Activated T-cell treated with anti-CD3 and anti-CD28 coated beads, Interleukin-2, amount 50 U/mL, for 24 hours (primary cell): ENCODE data around the gene CACNA2D4.
A peak's percentile ranks its signal among the peaks of the same experiment; 100 is the strongest.

ENCODE experiments used
- DNase-seq: peaks from one replicate; pipeline ENCODE4 v3.0.0-alpha.2; 2020
- H3K27ac Mint-ChIP-seq: 2 replicates; pipeline ENCODE4 v1.8.0; 2020; ENCODE audit warnings: mild to moderate bottlenecking, mixed read lengths
- H3K27me3 Mint-ChIP-seq: 2 replicates; pipeline ENCODE4 v1.8.0; 2020; ENCODE audit warnings: mixed read lengths
- H3K36me3 Mint-ChIP-seq: 2 replicates; pipeline ENCODE4 v1.8.0; 2020; ENCODE audit warnings: low read depth, mixed read lengths
- H3K4me1 Mint-ChIP-seq: 2 replicates; pipeline ENCODE4 v1.8.0; 2020; ENCODE audit warnings: low read depth, mixed read lengths
- H3K4me3 Mint-ChIP-seq: 2 replicates; pipeline ENCODE4 v1.8.0; 2020; ENCODE audit warnings: mild to moderate bottlenecking, moderate library complexity, mixed read lengths
- H3K9me3 Mint-ChIP-seq: 2 replicates; pipeline ENCODE4 v1.8.0; 2020; ENCODE audit warnings: mixed read lengths

CACNA2D4 gene

GRCh38 chr12:1896964-1897363, 21.5 kb downstream of the CACNA2D4 start:
- peaks cover 34% of the 10 kb centered on the region for H3K27me3 Mint-ChIP-seq
- H3K27ac Mint-ChIP-seq = no peak overlapping the region
- H3K36me3 Mint-ChIP-seq = no peaks in the 10 kb centered on the region
- DNase-seq = no peak
- H3K4me3 Mint-ChIP-seq = no peak overlapping the region
- H3K4me1 Mint-ChIP-seq = no peaks in the 10 kb centered on the region
- H3K9me3 Mint-ChIP-seq = peaks cover 10% of the 10 kb centered on the region

- Mint-ChIP-seq H3K4me3 (no peak overlapping the region), H3K4me1 (no peaks in the 10 kb centered on the region), H3K27me3 (peaks cover 58% of the 10 kb centered on the region), H3K36me3 (no peaks in the 10 kb centered on the region), H3K9me3 (peaks cover 19% of the 10 kb centered on the region), H3K27ac (no peak overlapping the region)
- DNase-seq = no peak
Measured at GRCh38 chr12:1890810-1891209, 27.6 kb downstream of the CACNA2D4 start.

- Mint-ChIP-seq H3K27ac (no peak overlapping the region), H3K9me3 (peaks cover 19% of the 10 kb centered on the region), H3K27me3 (peaks cover 59% of the 10 kb centered on the region), H3K4me1 (no peaks in the 10 kb centered on the region), H3K36me3 (no peaks in the 10 kb centered on the region), H3K4me3 (no peak overlapping the region)
- no peak for DNase-seq
Measured at GRCh38 chr12:1890119-1890703, 28.2 kb downstream of the CACNA2D4 start.

- no peak for DNase-seq
- no peak overlapping the region for H3K27ac Mint-ChIP-seq
- no peaks in the 10 kb centered on the region for H3K36me3 Mint-ChIP-seq
- peaks cover 19% of the 10 kb centered on the region for H3K9me3 Mint-ChIP-seq
- H3K4me1 Mint-ChIP-seq = no peaks in the 10 kb centered on the region
- H3K27me3 Mint-ChIP-seq = peaks cover 54% of the 10 kb centered on the region
- H3K4me3 Mint-ChIP-seq = no peak overlapping the region
Measured at GRCh38 chr12:1888923-1889322, 29.5 kb downstream of the CACNA2D4 start.

GRCh38 chr12:1886396-1887008, 31.9 kb downstream of the CACNA2D4 start:
- H3K36me3 Mint-ChIP-seq = no peaks in the 10 kb centered on the region
- H3K9me3 Mint-ChIP-seq = peaks cover 7% of the 10 kb centered on the region
- no peak overlapping the region for H3K4me3 Mint-ChIP-seq
- no peaks in the 10 kb centered on the region for H3K4me1 Mint-ChIP-seq
- H3K27ac Mint-ChIP-seq = no peak overlapping the region
- no peak for DNase-seq
- peaks cover 37% of the 10 kb centered on the region for H3K27me3 Mint-ChIP-seq

- no peak for DNase-seq
- H3K27me3 Mint-ChIP-seq = peaks cover 31% of the 10 kb centered on the region
- no peak overlapping the region for H3K27ac Mint-ChIP-seq
- no peak overlapping the region for H3K4me3 Mint-ChIP-seq
- H3K36me3 Mint-ChIP-seq = no peaks in the 10 kb centered on the region
- H3K9me3 Mint-ChIP-seq = peaks cover under 1% of the 10 kb centered on the region
- H3K4me1 Mint-ChIP-seq = no peaks in the 10 kb centered on the region
Measured at GRCh38 chr12:1885599-1886245, 32.7 kb downstream of the CACNA2D4 start.

- no peaks in the 10 kb centered on the region for H3K36me3 Mint-ChIP-seq
- H3K27ac Mint-ChIP-seq = no peak overlapping the region
- H3K9me3 Mint-ChIP-seq = no peaks in the 10 kb centered on the region
- DNase-seq = no peak
- H3K4me1 Mint-ChIP-seq = no peaks in the 10 kb centered on the region
- H3K27me3 Mint-ChIP-seq = peaks cover 30% of the 10 kb centered on the region
- no peak overlapping the region for H3K4me3 Mint-ChIP-seq
Measured at GRCh38 chr12:1885082-1885596, 33.3 kb downstream of the CACNA2D4 start.

GRCh38 chr12:1884651-1885050, 33.8 kb downstream of the CACNA2D4 start:
- Mint-ChIP-seq H3K27me3 (peaks cover 30% of the 10 kb centered on the region), H3K4me3 (no peak overlapping the region), H3K27ac (no peak overlapping the region), H3K4me1 (no peaks in the 10 kb centered on the region), H3K36me3 (no peaks in the 10 kb centered on the region), H3K9me3 (no peaks in the 10 kb centered on the region)
- no peak for DNase-seq

GRCh38 chr12:1883513-1883912, 34.9 kb downstream of the CACNA2D4 start:
- H3K27ac Mint-ChIP-seq = no peak overlapping the region

GRCh38 chr12:1882850-1883470, 35.5 kb downstream of the CACNA2D4 start:
- peaks cover 17% of the 10 kb centered on the region for H3K27me3 Mint-ChIP-seq
- H3K36me3 Mint-ChIP-seq = no peaks in the 10 kb centered on the region
- no peak overlapping the region for H3K27ac Mint-ChIP-seq
- no peaks in the 10 kb centered on the region for H3K4me1 Mint-ChIP-seq
- no peak overlapping the region for H3K4me3 Mint-ChIP-seq
- DNase-seq = no peak
- no peaks in the 10 kb centered on the region for H3K9me3 Mint-ChIP-seq

More at GRCh38 chr12:1883513-1883912, 34.9 kb downstream of the CACNA2D4 start:
- no peaks in the 10 kb centered on the region for H3K36me3 Mint-ChIP-seq
- no peak for DNase-seq
- H3K9me3 Mint-ChIP-seq = no peaks in the 10 kb centered on the region
- H3K27me3 Mint-ChIP-seq = peaks cover 23% of the 10 kb centered on the region
- H3K4me3 Mint-ChIP-seq = no peak overlapping the region
- no peaks in the 10 kb centered on the region for H3K4me1 Mint-ChIP-seq

GRCh38 chr12:1882405-1882804, 36.0 kb downstream of the CACNA2D4 start:
- no peaks in the 10 kb centered on the region for H3K36me3 Mint-ChIP-seq
- H3K27ac Mint-ChIP-seq = no peak overlapping the region
- H3K9me3 Mint-ChIP-seq = no peaks in the 10 kb centered on the region
- DNase-seq = no peak
- peaks cover 12% of the 10 kb centered on the region for H3K27me3 Mint-ChIP-seq
- no peak overlapping the region for H3K4me3 Mint-ChIP-seq
- no peaks in the 10 kb centered on the region for H3K4me1 Mint-ChIP-seq

GRCh38 chr12:1881936-1882335, 36.5 kb downstream of the CACNA2D4 start:
- Mint-ChIP-seq H3K4me1 (no peaks in the 10 kb centered on the region), H3K36me3 (no peaks in the 10 kb centered on the region), H3K27ac (no peak overlapping the region), H3K9me3 (no peaks in the 10 kb centered on the region), H3K27me3 (peaks cover 11% of the 10 kb centered on the region), H3K4me3 (no peak overlapping the region)
- DNase-seq = peak; percentile 5

- Mint-ChIP-seq H3K36me3 (no peaks in the 10 kb centered on the region), H3K27ac (no peak overlapping the region), H3K4me3 (no peak overlapping the region), H3K9me3 (no peaks in the 10 kb centered on the region), H3K4me1 (no peaks in the 10 kb centered on the region), H3K27me3 (peaks cover 6% of the 10 kb centered on the region)
- no peak for DNase-seq
Measured at GRCh38 chr12:1881301-1881700, 37.2 kb downstream of the CACNA2D4 start.

- Mint-ChIP-seq H3K36me3 (no peaks in the 10 kb centered on the region), H3K27ac (no peak overlapping the region), H3K4me1 (no peaks in the 10 kb centered on the region), H3K4me3 (no peak overlapping the region), H3K9me3 (no peaks in the 10 kb centered on the region), H3K27me3 (peaks cover 2% of the 10 kb centered on the region)
- DNase-seq = peak; percentile 11
Measured at GRCh38 chr12:1880876-1881275, 37.6 kb downstream of the CACNA2D4 start.
